NCI-H510A treated with DMSO at 0.1 percent for 48 hours (cell line): ENCODE results near the gene KRTAP10-1.

ENCODE experiments used
- DNase-seq: peaks from one replicate; lab custom pipeline; 2025; lab: John Stamatoyannopoulos, UW

KRTAP10-1 gene

DNA sequence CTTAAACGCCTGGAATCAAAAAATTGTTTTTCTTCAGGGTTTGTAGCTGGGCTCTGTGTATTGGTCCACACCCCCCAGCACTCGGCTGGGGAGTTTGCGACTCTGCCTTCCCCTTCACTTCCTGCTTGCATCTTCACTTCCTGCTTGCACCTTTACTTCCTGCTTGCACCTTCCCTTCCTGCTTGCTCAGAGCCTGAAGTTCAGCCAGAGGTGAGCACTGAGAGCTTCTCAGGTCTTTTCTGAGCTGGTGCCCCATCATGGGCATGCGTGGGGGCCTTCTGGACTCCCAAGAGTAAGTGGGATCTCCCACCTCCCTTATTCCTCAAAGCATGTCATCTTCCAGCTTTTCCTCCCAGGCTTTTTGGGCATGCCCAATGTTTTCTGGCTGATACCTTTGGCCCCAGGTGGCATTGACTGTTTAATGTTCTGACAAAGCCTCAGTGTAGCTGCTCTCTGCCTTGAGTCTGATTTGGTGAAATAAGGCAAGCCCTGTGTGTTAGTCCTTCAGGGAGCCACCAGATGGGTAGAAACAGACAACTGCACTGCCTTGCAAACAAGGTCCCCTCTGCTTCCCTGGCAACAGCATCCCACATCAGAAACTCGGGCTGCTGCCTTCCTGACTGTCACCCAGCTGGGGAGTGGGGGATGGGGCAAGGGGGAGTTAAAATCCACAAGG lies 7.8 kb upstream of the KRTAP10-1 start:
- no peak for DNase-seq

DNA sequence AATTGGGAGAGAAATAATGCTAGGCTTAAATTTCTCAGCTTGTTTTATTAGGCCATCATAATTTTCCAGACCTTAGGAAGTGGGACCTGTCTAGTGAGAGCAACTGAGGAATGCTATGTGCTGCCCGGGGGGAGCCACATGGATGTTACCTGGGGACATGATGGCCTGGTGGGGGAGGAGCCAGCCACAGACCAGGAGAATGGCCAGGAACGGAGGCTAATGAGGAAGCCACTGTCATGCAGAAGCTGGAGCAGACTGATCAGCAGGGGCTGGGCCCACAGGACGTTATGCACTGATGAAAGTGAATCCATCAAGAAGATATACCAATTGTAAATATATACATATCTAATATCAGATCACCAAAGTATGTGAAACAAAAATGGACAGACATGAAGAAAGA lies 4.6 kb upstream of the KRTAP10-1 start:
- no peak for DNase-seq

DNA sequence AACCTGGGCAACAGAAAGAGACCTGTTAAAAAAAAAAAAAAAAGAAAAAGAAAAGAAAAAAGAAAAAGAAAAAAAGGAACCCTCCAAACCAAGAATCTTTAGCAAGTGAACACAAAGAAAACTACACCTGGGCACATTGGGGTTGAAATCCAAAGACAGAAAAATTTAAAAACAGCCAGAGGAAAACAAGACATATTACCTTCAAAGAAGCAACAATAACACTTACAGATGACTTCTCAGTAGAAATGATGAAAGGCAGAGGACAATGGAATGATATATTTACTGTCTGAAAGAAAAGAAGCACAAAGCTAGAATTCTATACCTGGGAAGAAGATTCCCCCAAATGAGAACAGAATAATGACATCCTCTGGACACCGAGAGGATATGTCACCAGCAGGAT lies 2.7 kb upstream of the KRTAP10-1 start:
- DNase-seq: no peak

DNA sequence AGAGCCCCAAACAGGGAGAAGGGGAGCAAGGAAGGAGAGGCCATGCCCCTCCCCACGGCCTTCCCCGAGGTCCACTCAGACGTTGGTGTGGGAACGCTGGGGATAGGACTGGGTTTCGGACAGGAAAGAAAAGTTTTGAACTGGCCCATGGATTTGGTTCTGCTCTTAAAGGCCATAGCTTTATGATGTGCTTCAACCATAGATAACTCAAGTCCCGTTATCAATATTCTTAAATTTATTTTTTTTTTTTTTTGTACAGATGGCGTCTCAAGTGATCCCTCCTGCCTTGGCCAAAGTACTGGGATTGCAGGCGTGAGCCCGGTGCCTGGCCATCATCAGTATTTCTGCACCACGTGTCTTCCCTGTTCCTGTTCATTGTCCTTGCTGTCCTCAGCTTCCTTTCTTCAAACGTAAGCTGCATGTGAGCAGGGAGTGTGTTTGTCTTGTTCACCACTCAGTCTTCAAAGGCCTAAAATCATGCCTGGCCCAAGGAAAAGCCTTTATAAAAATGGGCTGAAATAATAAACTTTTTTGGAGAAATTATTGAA lies 820 bp upstream of the KRTAP10-1 start:
- DNase-seq: no peak

DNA sequence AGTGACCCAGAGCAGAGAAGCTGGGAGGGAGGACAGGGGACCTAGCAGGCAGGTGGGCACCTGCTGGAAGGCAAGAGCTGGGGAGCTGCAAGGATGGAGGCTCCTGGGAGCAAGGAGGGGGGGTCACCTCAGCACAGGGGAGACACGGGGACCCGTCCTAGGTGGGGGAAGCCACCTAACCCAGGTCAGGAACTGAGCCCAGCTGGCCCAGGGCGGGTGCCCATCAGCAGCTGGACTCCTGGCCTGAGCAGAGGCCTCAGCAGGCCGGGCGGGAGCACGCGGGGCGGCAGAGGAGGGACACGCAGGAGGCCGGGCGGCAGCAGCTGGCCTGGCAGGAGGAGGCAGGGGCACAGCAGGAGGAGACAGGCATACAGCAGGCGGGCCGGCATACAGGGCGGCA lies 949 bp downstream of the KRTAP10-1 start:
- DNase-seq: no peak

DNA sequence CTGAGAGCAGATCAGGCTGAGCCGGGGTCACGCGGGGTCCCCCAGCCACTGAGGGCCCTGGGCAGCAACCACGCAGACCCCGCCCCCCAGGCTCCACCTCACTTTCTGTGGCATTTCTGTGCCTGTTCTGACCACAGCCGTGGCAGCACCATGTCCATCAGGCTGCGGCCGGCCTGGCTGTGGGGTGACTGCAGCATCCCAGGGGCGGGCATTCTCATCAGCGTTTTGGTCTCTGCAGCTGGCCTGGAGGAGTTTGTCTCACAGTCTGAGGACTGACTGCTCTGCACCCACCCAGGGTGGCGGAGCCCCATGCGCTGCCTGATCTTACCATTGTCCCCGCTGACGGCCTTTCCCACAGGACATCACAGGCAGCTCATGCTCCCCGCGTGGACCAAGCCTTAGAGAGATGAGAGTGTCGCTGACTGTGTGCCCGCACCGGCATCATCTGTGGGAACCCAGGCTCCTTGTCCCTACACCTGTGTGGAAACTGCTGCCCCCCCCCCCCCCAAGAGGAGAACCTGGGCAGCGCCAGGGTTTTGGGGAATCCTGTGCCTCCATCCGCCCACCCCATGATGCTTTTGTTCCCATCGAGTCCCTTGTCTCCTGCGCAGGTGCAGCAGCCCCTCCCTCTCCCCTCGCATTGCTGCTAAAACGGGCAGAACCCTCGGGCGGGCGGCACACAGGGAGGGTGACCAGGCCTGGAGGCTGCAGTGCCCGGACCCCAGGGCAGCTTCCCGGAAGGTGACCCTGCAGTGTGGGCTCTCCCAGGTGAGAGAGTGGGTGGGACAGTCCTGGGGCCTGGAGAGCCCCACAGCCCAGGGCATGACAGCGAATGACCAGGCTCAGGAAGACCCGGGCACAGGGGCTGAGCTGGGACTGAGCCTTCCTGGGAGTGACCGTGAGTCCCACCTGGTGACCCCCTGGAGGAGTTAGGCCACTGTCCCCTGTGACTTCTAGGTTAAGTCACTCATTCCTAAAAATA lies 1.8 kb downstream of the KRTAP10-1 start:
- no peak for DNase-seq

DNA sequence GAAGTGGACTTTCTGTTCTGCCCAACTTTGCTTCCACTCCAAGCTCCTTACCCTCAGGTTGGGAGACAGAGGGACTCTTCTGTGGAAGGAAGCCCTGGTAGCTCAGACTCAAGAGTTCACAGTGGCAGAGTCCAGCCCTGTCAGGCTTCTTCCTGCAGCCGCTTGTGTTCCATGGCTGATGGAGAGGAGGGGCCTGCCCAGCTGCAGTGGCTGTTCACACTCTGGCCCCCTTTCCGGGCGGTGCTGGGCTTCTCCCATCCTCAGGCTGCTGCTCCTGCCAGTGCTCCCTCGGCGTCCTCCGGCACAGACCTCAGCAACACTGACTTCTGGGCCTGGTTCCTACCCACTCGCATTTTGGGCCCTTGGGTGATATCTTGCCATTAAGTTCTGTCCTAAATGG lies 4.0 kb downstream of the KRTAP10-1 start:
- no peak for DNase-seq

DNA sequence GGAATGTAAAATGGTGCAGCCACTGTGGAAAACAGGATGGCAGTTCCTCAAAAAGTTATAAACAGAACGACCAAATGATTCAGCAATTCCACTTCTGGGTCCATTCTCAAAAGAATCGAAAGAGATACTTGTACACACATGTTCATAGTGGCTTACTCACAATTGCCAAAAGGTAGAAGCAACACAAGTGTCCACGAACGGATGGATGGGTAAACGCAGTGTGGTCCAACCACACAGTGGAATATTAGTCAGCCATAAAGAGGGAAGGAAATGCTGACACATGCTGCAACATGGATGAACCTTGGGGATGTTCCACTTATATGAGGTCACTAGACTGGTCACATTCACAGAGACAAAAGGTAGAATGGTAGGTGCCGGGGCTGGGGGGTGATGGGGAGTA lies 5.3 kb downstream of the KRTAP10-1 start:
- no peak for DNase-seq

DNA sequence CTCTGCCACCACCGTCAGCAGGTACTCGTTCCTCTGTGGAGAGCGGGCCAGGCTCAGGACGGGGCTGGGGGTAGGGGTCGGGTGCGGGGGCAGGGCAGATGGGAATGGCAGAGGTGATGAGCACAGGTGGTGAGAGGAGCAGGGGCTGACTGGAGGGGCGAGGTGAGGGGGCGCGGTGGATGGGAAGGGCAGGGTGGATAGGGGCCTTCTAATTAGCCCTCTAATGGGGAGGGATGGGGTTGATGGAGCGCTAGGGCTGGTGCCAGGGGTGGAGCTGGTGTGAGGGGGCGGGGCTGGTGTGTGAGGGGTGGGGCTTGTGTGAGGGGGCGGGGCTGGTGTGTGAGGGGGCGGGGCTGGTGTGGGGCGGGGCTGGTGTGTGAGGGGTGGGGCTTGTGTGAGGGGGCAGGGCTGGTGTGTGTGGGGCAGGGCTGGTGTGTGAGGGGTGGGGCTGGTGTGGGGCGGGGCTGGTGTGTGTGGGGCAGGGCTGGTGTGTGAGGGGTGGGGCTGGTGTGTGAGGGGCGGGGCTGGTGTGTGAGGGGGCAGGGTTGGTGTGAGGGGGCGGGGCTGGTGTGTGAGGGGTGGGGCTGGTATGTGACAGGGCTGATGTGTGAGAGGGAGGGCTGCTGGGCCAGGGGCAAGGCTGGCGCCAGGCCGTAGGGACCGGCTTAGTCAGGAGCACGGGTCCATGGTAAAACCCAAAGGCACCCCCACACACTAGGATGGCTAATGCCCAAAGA lies 5.9 kb downstream of the KRTAP10-1 start:
- no peak for DNase-seq

DNA sequence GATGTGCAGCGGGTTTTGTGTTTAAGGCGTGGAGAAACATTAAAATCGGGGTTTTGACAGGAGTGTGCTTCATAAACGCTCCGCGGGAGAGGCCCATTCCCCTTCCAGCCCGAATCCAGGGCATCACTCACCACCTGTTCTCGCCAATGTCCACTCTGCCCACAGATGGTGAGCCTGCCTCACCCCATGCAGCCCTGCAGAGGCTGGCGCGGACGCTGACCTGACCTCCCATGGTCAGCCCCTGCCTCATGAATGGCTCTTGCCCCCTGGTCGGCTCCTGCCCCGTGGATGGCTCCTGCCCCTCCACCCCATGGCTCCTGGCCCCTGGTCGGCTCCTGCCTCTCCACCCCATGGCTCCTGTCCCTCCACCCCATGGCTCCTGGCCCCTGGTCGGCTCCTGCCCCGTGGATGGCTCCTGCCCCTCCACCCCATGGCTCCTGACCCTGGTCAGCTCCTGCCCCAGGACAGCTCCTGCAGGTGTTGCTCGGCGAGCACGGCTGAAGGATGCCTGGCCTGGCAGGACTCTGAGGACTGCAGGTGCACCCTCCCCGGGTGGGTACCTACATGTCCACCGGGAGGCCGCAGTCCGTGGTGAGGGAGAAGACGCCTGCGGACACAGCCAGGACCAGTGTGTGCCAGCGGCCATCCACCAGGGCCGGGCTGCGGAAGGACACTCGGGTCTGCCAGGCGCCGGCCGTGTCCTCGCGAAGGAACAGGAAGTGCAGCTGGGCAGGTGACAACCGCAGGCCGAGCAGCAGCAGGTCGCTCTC lies 6.7 kb downstream of the KRTAP10-1 start:
- no peak for DNase-seq

DNA sequence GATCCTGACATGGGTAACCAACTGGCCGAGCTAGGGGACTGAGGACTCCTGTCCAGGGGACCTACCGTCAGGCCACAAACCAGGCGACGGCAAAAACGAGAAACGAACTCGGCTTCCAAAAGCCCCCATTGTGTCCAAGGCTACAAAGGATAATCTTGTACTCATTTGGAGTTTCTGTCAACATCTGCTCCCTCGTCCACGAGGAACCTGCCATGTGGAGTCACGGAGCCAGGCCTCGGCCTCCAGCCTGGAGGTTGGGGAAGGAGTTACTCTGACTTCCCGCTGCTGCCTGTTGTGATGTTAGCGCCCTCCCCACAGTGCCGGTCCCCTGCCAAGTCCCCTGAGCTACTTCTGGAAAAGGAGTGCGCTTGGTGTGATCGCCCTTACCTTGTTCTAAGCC lies 7.3 kb downstream of the KRTAP10-1 start:
- no peak for DNase-seq

DNA sequence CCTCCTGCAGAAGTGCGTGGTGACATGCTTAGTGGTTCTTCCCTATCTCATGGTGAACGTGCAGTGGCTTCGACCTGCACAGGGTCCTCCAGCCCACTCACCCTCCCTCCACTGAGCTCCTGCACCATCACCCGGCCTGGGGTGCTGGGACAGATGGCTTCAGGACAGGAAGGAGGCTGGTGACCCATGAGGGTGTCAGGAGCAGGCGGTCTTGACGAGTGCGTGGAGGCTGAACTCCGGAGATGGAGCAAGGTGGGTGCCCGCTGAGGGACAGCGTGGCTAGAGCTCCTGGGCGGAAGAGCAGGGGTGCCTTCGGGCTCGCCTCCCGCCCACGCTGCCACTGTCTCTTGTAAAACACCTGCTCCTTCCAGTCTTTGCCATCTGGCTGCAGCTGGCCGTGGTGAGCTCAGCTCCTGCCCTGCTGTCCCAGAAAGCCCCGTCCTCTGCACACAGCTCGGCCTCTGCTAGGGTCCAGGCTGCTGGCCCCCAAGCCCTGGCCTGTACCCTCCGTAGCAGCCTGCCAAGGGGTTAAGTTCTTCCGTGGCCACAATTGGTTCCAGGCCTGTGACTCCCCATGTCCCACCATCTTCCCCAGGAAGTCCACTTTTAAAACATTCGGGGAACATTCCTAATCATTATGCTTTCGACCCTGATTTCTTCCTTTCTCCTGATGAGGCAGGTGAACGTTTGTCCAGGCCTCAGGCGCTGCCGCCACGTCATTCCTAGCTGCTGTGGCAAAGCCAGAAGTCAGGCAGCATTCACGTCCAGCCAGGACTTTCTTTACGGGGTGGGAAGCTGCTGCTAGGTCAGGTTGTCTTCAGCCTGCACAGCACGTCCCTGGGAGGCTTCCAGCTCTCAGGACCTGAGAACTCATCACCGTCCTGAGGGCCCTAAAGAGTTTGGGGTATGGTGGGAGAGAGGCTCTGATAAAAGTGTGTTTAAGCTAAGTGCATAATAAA lies 8.1 kb downstream of the KRTAP10-1 start:
- no peak for DNase-seq

DNA sequence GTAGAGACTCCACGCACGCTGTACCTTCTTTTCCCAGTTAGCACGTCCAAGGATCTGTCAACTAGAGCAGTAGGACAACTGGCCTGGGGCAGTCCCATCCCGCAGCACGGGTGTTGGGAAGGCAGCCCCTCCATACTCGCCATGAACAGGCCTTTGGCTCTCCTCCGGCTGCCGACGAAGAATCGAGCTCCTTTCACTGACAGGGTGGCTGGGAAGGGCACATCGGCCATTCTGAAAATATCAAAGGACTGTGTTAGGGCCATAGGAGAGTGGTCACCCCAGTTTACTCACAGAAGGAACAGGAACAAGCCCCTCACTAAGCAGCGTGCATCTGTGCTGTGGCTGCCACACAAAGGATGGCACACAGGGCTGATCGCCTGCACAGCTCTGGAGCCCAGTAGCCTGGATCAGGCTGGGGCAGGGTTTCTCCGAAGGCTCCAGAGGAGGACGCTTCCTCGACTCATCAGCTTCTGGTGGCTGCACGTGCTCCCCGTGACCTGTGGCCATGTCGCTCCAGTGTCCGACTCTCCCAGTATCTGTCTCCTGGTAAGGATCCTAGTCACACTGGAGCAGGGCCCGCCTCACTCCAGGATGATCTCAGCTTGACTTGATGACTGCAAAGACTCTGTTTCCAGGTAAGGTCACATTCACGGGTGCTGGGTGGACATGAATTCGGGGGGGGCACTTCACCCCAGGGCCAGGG lies 8.9 kb downstream of the KRTAP10-1 start:
- no peak for DNase-seq

DNA sequence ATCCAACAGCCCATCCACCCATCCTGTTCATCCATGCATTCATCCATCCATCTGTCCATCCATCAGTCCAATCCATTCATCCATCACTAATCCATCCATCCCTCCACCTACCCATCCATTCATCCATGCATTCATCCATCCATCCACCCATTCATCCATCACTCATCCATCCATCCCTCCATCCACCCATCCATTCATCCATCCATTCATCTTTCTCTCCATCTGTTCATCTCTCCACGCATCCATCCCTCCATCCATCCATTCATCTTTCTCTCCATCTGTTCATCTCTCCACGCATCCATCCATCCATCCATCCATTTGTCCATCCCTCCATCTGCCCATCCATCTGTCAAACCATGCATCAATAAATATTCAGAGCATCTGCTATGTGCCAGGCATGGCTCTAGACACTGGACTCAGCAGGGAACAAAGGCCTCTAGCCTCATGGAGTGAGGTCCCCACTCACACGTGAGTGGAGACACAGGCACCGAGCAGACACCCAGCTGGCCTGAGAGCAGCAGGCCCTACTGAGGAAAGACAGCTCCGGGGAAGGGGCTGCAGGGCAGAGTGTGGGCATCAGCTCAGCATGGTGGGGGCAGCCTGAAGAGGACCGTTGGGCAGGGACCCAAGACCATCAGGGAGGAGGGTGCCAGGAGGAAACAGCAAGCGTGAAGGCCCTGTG lies 9.6 kb downstream of the KRTAP10-1 start:
- no peak for DNase-seq

DNA sequence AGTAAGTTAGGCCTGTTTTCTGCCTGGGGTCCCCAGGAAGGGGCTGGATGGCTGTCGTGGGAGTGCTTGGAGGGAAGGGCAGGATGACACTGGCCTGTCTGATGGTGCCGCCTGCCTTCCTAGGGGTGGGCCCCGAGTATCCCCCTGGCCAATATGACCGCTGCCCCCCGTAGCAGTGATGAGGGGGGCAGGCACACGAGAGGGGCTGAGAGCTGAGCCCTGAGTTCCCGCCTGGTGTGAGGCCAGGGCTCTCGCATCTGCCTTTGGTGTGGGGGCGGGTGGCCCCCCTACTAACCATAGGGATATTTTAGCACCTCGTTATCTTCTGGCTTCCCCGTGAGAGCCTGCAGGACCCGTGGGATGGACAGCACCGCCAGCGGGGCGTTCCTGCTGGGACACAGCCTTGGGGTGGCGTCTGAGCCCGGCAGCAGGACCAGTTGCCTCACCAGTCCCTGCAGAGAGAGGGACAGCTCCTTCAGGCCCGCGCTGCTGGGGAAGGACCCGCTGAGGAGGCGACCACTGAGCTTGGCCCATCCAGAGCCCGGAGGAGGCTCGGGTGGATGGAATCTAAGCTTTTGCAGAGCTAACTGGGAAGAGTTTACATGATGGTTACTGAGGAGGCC lies 10.4 kb downstream of the KRTAP10-1 start:
- no peak for DNase-seq

DNA sequence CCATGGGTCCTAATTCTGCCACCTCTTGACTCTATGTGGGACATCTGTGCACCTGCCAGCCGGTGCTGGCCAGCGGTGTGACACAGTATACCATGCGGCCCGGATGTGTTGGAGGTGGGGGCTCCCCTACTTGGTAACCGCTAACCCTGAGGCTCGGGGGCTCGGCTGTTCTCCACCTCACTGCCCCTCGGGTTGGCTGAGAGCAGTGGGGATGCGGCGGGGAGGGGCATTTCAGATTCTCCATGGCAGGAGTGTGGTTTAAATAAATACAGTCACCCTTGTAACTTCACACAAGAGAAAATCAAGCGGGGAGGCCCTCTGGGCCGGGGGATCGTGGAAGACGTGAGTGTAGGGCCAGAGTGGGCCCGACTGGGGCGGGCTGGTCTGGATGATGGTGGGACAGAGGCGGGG lies 11.0 kb downstream of the KRTAP10-1 start:
- no peak for DNase-seq

DNA sequence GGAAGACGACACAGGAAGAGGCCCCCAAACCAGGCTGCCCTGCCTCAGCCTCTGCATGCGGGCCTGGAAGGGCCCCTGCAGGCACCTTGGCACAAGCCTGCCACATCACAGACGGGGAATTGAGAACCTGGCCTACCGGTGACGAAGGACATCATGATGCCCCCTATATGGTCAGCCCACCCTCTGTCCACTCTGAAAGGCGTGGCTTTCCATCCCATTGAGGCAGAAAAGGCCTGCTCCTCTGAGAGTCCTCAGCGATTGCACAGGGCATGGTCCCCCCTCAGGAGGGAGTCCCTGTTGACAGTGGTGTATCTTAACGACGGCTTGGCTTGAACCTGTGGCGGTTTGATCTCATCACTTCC lies 11.4 kb downstream of the KRTAP10-1 start:
- DNase-seq: no peak

DNA sequence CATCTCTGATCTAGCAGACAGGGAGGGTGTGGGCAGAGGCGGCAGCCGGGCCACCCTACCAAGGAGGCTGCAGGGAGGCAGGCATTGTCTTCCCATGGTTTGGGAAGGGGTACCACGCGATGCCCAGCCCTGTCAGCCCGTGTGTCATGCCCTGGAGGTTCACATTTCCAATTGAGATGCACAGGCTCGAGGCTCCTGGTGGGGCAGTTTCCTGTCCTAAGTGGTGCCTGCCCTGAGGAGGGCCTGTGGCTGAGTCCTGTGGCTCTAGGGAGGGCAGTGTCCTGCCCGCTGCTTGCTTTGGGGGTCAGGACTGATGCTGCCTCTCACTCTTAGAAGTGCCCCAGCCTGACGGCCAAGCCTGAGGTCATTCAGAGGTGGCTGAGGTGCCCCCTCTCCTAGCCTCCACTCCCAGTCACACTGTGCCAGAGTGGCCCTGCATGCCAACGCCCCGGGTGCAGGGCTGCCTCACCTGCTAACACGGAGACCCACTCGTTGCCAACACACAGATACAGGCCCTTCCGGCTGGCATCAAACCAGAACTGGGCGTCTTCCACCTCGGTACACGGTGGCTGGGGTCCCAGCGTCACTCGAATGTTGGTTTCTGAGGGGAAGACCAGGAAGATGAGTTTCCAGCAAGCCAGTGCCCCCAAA lies 11.9 kb downstream of the KRTAP10-1 start:
- DNase-seq: no peak
